GM18873 (cell line): ENCODE results near the gene MAS1.
"Not testable (repeated sequence)": the region's sequence is repeated elsewhere in the genome, so short reads cannot be mapped to it uniquely, and the experiment has no call there.

Experiments used
- ATAC-seq: cut with Tn5 transposase; IDR thresholded peaks from one replicate; pipeline ENCODE4 v1.9.1; 2021; ENCODE audit warnings: mild to moderate bottlenecking, moderate library complexity, moderate number of reproducible peaks; ENCODE audit not compliant: unreplicated experiment, low FRiP score

The MAS1 gene

DNA sequence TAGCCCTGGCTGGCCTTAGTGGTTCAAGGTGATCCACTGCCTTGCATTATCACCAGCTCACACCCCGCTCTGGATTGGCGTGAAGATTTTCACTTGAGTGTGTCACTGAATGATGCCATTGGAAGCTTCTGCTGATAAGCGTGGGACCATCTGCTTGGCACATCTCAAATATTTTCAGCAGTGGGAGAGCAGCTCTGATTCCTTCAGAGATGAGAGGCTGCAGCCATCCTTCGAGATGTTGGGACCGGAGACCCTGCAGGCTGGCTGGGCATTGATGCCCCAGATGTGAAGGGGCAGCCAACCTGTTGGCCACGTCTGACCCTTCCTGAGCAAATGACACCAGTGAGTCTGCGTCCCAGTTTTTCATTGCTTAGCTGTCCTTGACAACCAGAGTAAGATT is at the start of gene MAS1:
Gene MAS1, plus strand, starts transcription at position 197 of the 400 bp plus-strand sequence. CDS start 15,968 bp downstream, outside the sequence.
- no peak for ATAC-seq

DNA sequence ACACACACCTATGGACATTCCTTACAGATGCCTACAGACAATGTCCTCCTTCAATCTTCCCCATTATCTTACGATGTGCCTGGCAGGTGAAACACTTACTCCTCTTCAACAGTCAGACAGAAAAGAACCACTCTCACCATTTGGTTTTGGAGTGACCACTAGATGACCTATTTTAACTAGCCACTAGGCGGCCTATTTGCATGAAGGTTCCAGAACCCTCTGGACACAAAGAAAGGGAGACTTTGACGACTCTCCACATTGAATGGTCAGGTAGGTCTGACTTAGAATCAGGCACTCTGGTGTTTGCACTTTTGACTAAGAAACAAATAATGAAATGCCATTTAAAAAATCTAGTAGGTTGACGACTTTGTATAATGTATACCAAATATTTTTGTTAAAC is 48.8 kb upstream of the MAS1 start:
- no peak for ATAC-seq

DNA sequence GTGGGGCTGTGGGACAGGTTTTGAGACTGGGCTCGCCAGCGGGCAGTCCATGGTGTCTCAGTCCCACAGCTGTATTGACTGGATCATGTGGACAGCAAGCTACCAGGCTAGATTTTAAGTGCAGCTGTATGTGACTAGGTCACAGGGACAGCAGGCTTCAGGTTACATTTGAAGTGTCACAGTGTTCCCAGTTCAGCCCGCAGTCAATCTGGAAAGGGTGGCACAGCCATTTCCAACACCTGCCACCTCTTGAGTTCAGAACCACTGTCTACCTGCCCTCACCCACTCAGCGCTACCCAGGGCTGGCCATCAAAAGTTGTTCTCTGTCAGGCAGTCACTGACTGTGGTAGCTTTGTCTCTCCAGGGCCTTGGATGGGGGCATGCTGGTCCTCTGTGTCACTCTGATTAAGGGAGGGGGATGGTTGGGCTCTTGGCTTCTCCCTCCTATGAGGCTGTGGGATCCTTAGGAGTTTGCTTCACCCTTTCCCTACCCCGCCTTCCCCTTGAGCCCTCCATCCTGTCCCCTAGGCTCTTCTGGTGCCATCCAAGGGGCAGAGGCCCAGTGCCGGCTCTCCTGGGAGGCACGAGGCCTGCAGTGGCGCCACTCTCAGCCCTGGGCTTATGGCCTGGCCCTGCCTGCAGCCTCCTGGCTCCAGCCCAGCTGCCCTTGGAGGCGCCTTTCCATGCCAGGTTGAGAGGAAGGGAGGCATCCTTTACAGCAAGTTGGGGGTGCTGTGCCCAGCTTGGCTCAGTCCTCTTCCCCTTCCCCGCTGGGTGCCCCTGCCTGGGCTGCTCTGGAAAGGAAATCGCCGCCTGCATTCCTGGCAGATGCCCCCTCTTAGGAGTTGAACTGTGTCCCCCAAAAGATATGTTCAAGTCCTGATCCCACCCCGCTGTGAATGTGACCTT is 45.8 kb upstream of the MAS1 start:
- ATAC-seq: no peak

DNA sequence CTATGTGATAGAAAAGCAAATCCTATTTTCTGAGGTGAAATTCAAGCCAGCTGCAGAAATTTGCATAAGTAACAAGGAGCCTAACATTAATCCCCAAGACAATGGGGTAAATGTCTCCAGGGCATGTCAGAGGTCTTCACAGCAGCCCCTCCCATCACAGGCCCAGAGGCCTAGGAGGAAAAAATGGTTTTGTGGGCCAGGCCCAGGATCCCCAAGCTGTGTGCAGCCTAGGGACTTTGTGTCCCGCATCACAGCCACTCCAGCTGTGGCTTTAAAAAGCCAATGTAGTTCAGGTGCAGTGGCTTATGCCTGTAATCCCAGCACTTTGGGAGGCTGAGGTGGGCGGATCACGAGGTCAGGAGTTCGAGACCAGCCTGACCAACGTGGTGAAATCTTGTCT is 42.2 kb upstream of the MAS1 start:
- ATAC-seq: not testable (repeated sequence)

DNA sequence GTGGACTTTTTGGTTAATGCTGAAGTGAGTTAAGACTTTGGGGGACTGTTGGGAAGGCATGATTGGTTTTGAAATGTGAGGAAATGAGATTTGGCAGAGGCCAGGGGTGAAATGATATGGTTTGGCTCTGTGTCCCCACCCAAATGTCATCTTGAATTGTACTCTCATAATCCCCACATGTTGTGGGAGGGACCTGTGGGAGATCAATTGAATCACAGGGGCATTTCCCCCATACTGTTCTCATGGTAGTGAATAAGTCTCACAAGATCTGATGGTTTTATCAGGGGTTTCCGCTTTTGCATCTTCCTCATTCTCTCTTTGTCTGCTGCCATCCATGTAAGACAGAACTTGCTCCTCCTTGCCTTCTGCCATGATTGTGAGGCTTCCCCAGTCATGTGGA is 40.9 kb upstream of the MAS1 start:
- ATAC-seq: not testable (repeated sequence)

DNA sequence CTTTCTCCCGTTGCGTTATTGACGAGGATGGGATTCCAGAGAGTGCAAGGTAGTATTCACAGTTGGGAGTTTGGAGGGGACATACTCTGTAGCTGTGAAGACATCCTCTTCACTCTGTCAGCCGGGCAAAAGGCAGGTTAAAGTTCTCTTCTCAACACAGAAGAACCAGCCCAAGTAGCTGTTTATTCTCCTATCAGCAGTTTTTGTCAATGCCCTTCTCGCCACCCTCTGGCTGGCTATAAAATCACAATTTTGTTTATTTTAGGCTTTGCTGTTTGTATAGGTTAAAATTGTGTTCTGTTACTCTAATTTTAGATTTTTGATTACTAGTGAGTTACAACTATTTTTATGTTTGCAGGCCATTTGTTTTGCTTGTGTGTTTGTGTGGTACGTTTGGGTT is 37.9 kb upstream of the MAS1 start:
- no peak for ATAC-seq

DNA sequence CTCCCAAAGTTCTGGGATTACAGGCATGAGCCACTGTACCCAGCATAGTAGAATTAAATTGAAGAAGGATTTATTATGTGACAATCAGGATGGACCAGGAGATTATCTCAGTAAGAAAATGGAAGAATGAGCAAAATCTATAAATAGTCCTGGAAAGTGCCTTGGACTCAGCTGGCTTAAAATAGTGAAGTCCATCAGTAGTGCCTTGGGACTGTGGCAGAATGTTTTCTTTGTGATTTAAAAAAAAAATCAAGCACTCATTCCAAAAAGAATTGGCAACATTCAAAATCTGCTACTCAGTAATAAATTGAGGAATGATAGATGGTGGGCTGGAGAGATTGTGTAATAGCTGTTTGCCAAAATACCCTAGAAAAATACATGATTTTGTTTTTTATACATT is 37.0 kb upstream of the MAS1 start:
- ATAC-seq: no peak

DNA sequence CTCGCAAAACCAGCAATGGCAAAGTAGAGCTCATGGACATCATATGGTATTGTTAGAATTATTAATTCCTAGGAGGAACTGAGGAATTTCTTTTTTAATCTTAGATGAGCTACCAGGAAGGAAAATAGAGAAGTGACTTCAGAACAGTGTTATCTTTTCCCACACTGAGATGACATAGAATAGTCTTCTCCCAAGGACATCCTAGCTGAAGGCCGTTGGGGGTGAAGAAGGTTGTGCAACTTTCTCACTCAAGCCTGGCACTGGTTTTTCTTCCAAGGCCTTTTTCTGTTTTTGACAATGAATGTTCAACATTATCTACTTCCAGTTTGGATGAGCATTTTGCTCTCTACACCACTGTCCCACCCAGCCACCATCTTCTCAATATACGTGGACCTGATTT is 35.8 kb upstream of the MAS1 start:
- no peak for ATAC-seq

DNA sequence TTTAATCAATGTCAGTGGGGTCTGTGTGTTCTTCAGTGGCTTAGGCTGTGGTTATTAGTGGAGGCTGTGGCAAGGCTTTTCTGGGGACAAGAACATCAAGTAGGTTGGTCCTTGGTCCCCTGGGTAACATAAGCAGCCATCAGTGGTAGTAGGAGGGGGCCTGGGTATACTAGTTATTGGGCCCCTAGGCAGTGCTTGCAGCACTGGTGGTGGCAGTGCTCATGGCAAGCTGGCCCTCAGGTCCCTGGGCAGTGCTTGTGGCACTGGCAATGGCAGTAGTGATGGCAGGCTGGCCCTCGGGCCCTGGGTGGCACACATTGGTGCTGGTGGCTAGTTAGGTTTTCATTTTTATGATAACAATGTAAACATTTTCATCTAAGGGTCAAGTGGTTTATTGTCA is 32.5 kb upstream of the MAS1 start:
- no peak for ATAC-seq

DNA sequence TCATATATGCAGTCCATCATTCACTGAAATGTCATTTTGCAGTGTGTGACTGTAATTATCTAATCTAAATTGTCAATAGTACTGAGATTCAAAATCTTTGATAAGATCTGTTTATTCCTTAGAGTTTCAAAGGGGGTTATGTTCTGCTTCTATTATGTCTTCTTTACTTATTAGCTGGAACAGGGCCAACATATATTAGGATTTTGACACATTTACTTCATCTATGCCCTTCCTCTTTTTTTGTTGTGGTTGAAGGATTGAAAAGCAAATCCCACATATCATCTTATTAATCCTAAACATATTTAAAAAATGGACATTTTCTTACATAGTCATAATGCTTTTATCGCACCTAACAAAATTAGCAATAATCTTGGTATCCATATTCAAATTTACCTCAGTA is 30.3 kb upstream of the MAS1 start:
- ATAC-seq: no peak

DNA sequence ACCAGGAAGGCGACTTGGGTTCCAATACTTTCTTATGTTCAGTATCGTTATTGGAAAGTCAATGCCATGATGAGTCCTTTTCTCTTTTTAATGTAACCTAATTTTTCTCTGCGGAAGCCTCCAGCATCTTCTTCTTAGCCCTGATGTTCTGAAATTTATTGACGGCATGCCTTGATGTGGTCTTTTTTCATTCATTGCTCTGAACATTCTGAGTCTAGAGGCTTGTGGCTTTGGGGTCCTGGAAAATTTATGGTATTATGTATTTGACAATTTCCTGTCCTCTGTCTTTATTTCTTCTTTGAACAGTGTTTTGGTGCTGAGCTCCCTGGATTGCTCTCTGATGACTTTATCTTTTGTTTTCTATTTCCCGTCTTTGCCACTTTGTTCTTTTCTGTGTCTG is 28.7 kb upstream of the MAS1 start:
- ATAC-seq: no peak

DNA sequence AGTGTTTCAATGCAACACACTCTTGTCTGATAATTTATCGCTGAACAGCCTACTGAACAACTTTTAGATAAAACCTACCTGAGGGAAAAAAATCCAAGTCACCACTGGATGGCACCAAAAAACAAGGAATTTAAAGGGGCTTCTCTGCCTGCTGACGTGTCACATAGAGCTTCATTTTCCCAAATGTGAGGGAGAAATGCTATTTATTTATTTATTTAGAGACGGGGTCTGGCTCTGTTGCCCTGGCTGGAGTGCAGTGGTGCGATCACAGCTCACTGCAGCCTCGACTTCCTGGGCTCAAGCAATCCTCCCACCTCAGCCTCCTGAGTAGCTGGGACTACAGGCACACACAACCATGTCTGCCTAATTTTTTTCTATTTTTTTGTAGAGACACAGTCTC is 27.4 kb upstream of the MAS1 start:
- not testable (repeated sequence) for ATAC-seq

DNA sequence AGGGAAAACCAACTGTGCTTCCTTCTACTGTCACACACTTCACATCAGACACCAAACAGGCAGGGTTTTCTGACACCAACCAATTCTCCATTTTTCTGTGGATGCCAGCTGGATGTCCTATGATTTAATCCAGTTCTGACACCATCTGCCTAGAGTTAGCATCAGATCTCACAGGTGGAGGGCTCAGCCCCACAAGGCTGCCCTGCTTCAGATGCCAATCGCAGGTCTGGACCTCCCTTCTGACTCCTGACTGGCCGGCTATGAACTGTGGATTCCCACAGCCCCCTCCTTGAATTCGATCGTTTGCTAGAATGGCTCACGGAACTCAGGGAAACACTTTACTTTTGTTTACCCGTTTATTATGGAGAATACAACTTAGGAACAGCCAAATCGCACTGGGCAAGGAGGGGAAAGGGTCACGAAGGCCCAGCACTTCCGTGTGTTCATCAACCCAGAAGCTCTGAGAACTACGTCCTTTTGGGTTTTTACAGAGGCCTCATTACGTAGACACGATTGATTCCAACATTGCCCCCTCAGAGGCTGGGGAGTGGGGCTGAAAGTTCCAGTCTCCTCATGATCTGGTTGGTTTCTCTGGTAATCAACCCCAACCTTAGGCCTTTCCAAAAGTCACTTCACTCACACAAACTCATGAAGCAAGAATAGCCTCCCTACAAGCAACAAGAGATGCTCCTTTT is 25.4 kb upstream of the MAS1 start:
- no peak for ATAC-seq

DNA sequence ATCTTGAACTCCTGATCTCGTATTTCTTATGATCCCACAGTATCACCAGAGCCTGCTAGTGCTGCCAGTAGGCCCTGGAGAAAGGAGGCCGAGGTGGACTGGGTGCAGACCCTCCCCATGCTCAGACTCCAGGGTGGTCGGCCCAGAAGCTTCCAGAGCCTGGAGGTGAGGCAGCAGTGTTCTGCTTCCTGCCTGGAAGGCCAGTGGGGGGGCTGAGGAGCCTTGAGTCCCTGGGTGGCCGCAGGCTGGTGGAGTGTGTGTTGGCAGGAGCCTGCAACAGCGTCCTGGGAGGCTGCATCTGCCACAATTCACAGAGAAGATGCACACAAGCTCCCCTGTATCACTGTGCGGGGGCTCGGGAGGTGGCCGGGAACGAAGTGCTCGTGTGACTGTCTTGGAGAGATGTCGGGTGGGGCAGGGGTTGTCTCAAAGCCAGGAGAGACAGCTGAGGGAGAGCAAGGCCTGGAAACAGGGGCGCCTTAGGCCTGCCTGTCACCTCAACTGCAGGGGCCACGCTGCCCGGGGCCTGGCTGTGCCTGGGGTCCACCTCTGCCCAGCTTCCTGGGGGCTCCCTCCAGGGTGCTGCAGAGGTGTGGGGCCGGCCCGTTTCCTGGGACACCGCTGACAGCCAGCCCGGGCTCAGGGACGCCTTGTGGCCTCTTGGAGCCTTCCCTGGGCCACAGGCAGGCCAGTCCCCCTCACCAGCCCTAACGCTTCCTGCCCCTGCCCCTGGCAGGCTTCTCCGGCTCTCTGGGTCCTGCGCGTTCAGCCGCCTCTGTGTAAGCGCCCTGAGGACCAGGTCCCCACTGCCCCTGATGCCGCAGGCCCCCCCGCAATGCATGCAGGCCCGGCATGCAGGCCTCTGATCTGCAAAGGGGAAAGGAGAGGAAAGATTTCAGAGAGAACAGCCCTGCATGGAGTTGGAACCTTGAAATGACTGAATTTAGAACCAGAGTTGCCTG is 24.2 kb upstream of the MAS1 start:
- ATAC-seq: no peak

DNA sequence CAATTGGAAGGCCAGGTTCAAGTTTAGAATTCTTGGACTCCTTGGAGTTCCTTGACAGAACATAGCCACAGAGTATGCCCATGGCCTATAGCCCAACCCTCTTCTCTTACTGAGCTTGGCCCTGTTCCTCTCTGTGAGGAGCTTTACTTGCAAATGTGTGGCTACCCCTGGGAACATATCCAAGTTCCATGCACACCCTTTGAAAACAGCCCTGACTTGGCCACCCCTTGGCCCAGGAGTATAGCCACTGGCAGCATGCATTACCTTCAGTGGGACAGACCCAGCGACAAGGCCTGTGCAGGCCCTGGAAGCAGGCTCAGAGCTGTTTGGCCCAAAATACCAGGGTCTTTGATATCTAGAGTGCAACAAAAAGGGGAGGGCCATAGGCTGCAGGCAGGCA is 19.5 kb upstream of the MAS1 start:
- ATAC-seq: no peak

DNA sequence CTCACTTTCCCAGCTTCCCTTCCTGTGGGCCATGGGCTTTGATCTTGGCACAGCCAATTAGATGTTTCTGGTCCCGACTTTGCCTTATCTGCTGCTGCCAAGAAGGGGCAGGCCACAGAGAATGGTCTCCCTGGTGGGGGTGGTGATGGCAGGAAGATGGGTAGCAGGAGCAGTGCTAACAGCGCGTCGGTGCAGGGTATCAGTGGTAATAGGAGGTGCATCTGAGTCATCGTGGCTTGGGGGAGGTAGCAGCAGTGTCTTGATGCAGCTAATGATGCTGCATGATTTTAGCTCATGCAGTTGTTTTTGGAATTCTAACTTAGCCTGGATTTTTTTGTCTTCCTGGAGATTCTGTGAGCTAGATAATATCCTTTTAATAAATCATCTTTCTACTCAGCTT is 18.9 kb upstream of the MAS1 start:
- no peak for ATAC-seq

DNA sequence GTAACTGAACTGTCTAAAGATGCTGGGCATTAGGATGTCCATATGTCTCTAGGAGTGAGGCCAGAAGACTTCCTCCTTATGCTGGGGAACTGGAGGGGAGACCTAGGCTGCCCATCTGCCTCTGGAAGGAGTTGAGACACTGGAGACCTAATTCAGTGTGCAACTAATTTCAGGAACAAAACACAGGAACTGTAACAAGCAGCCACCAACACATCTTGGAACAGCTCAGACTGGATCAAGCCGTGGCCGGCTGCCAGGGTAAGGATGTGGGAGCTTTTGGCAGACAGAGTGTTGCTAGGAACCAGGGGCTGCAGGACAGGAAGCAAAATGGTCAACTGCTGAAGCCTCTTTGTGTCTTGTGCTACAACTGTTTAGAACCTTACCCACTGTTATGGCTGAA is 16.4 kb upstream of the MAS1 start:
- ATAC-seq: no peak

DNA sequence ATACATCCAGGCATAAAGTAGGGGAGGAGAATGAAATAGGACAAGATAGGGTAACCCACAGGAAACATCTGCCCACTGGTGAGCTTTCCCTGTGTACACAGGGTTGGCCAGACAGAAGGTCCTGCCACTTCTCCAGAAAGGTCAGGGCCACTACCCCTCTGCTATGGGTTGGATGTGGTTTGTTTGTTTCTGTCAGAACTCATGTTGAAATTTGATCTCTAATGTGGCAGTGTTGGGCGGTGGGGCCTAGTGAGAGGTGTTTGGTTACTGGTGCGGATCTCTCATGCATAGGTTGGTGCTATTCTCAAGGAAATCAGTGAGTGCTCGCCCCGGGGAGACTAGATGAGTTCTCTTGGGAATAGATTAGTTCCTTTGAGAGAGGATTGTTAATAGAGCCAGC is 15.6 kb upstream of the MAS1 start:
- no peak for ATAC-seq

DNA sequence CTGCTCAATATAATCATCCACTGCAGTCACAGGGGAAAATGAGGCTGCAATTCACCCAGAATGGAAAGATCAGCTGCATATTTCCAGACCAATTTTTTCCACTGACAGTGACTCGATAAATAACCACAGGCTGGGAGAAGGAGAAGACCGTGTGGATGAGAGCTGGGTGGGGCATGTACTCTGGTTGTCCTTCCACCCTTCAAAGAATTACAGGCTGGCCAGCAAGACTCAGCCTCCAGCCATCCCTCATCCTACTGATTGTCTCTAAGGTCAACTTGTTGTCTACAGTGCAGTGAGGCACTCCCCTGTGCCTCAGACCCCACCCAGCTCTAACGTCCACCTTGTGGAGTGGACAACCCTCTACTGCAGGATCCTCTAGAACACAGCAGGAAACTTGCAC is 14.5 kb upstream of the MAS1 start:
- ATAC-seq: no peak

DNA sequence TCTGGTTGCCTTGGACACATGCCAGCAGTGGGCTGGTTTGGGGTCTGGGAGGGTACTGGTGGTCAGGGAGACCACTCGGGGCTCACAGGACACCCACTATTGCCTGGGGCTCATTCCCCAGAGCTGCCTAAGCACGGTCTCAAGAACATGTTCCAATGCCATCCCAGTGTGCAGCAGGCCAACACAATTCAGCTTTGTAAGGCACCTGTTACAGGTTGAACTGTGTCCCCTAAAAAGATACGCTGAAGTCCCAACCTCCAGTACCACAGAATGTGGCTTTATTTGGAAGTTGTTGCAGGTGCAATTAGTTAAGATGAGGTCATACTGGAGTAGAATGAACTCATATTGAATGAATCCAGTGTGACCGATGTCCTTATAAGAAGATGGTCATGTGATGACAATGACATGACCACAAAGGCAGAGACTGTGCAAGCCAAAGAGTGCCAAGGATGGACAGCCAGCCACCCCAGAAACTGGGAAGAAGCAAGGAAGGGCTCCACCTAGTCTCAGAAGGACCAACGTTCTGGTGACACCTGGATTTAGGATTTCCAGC is 13.5 kb upstream of the MAS1 start:
- ATAC-seq: no peak
